ENCODE measurements around the gene INTS1. TPM values are rescaled to one million over a fixed set of nuclear protein-coding genes. Genes with fewer than 3 reads are reported as not detected.

The INTS1 gene
- total RNA-seq, 2 experiments from 2014 or later = 91.0 to 91.5 TPM

DNA sequence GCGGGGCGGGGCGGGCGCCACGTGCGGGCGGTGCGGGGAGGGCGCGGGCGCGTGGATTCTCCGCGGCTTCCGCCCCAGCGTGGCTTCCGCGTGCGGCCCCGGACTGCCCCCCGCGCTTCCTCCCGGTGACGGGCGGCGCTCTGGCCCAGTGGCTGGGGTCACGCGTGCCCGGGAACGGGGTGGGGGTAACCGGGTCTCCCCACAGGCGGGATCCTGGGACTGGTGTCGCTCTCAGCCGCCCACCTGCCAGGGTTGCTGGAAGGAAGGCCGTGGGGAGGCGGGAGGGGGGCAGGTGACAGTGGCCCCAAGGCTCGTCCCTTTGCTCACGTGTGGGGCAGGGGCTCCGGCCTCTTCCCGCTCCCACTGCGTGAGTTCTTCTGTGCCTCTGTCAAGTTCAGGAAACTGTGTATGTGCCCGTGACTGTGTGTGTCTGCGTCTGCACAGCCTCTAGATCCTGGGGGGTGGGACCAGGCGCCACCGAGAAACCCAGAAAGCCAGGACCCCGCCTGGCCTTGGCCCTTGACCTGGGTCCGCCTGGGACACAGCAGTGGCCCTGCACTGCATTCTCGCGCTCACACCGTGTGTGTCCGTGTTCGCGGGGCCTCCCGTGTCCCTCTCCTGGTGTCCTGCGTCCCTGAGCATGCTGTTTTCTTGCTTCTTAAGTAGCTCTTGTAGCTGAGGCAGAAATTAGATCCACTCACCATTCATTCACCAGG, 27.2 kb upstream of the INTS1 start:
- Mint-ChIP-seq H3K27ac (peak overlapping the region; percentile 100), H3K9me3 (no peaks in the 10 kb centered on the region), H3K4me3 (peak overlapping the region; percentile 95), H3K27me3 (peaks cover 10% of the 10 kb centered on the region), H3K36me3 (ENCODE audit: low read depth) (peaks cover 29% of the 10 kb centered on the region), H3K4me1 (ENCODE audit: low read depth) (peaks cover 29% of the 10 kb centered on the region)
- Histone ChIP-seq H3K27ac (ENCODE audit: low read depth in 1 of 2, low read length in 2 of 2) (peak overlapping the region; percentile 88 to 95), H3K4me3 (ENCODE audit: low read length) (peak overlapping the region; percentile 75), H3K36me3 (ENCODE audit: insufficient read depth, low read length) (peaks cover 15% of the 10 kb centered on the region), H3K27me3 (ENCODE audit: control insufficient read depth in 1 of 2, insufficient read depth in 2 of 2, low read length in 2 of 2) (no peaks in the 10 kb centered on the region), H3K4me1 (ENCODE audit: insufficient read depth, low read length) (peaks cover 44% of the 10 kb centered on the region), H3K9me3 (ENCODE audit: control insufficient read depth in 1 of 2, insufficient read depth in 1 of 2, low read length in 2 of 2) (no peaks in the 10 kb centered on the region)
- POLR2A ChIA-PET = interaction anchor here (0.6 to 1.5 kb wide), 5 partner anchors 12 to 823 kb away, joined by 3 to 6 read pairs (median 4); no protein-coding TSS in a partner anchor
- intact Hi-C loops (cut with DNase I, micrococcal nuclease) = loop anchor here (1.0 to 5.0 kb wide), 2 partner anchors 39 to 41 kb away; partner anchors contain the start of gene PSMG3 (in 2 of the 2)
- TF ChIP-seq, protein P1, sequence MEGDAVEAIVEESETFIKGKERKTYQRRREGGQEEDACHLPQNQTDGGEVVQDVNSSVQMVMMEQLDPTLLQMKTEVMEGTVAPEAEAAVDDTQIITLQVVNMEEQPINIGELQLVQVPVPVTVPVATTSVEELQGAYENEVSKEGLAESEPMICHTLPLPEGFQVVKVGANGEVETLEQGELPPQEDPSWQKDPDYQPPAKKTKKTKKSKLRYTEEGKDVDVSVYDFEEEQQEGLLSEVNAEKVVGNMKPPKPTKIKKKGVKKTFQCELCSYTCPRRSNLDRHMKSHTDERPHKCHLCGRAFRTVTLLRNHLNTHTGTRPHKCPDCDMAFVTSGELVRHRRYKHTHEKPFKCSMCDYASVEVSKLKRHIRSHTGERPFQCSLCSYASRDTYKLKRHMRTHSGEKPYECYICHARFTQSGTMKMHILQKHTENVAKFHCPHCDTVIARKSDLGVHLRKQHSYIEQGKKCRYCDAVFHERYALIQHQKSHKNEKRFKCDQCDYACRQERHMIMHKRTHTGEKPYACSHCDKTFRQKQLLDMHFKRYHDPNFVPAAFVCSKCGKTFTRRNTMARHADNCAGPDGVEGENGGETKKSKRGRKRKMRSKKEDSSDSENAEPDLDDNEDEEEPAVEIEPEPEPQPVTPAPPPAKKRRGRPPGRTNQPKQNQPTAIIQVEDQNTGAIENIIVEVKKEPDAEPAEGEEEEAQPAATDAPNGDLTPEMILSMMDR (IDR thresholded peaks at IDR 0.05) = no peak
- peak; percentile 24 to 72 (median 43) for DNase-seq
- CTCF ChIA-PET = interaction anchor here (2.1 kb wide), 1 partner anchor 25 kb away, joined by 12 read pairs; the partner anchor contains the start of gene TMEM184A
- peak; percentile 46 for ATAC-seq (ENCODE audit: poor library complexity)

- ATAC-seq (ENCODE audit: poor library complexity) (peak; percentile 30), DNase-seq (peak in 4 of 14 experiments; percentile 41 to 83 (median 70))
- Mint-ChIP-seq H3K9me3 (no peaks in the 10 kb centered on the region), H3K27ac (no peak overlapping the region), H3K36me3 (ENCODE audit: low read depth) (peaks cover 26% of the 10 kb centered on the region), H3K4me3 (no peak overlapping the region), H3K4me1 (ENCODE audit: low read depth) (peaks cover 28% of the 10 kb centered on the region), H3K27me3 (peaks cover 10% of the 10 kb centered on the region)
- Histone ChIP-seq H3K27me3 (ENCODE audit: control insufficient read depth in 1 of 2, insufficient read depth in 2 of 2, low read length in 2 of 2) (no peaks in the 10 kb centered on the region), H3K36me3 (ENCODE audit: insufficient read depth, low read length) (peaks cover 12% of the 10 kb centered on the region), H3K9me3 (ENCODE audit: control insufficient read depth in 1 of 2, insufficient read depth in 1 of 2, low read length in 2 of 2) (no peaks in the 10 kb centered on the region), H3K4me3 (ENCODE audit: low read length) (no peak overlapping the region), H3K4me1 (ENCODE audit: insufficient read depth, low read length) (peaks cover 44% of the 10 kb centered on the region), H3K27ac (ENCODE audit: low read depth in 1 of 2, low read length in 2 of 2) (no peak overlapping the region)
- intact Hi-C loops (cut with DNase I, micrococcal nuclease) = loop anchor here (1.0 to 5.0 kb wide), 2 partner anchors 39 to 41 kb away; partner anchors contain the start of gene PSMG3 (in 2 of the 2)
- ChIA-PET CTCF (no interaction called here), POLR2A (interaction anchor here (1.4 kb wide), 1 partner anchor 18 kb away, joined by 6 read pairs; no protein-coding TSS in a partner anchor)
- TF ChIP-seq, protein P1 (IDR thresholded peaks at IDR 0.05) = no peak
These were observed 26.7 kb upstream of the INTS1 start for GRCh38 chr7:1530946-1531262.

GRCh38 chr7:1529383-1530116, 25.4 kb upstream of the INTS1 start:
- Histone ChIP-seq H3K27ac (ENCODE audit: low read depth in 1 of 2, low read length in 2 of 2) (no peak overlapping the region), H3K36me3 (ENCODE audit: insufficient read depth, low read length) (peaks cover 3% of the 10 kb centered on the region), H3K27me3 (ENCODE audit: control insufficient read depth in 1 of 2, insufficient read depth in 2 of 2, low read length in 2 of 2) (no peaks in the 10 kb centered on the region), H3K4me1 (ENCODE audit: insufficient read depth, low read length) (peaks cover 38% of the 10 kb centered on the region), H3K4me3 (ENCODE audit: low read length) (no peak overlapping the region), H3K9me3 (ENCODE audit: control insufficient read depth in 1 of 2, insufficient read depth in 1 of 2, low read length in 2 of 2) (no peaks in the 10 kb centered on the region)
- H3K36me3 Mint-ChIP-seq (ENCODE audit: low read depth) = peaks cover 22% of the 10 kb centered on the region
- peak in 1 of 14 experiments; percentile 45 for DNase-seq
- POLR2A ChIA-PET = interaction anchor here (1.3 to 1.5 kb wide), 3 partner anchors 11 to 41 kb away, joined by 3 to 6 read pairs (median 4); no protein-coding TSS in a partner anchor
- intact Hi-C loops (cut with DNase I, micrococcal nuclease) = loop anchor here (2.0 to 5.0 kb wide), 2 partner anchors 17 to 43 kb away; partner anchors contain the start of gene PSMG3 (in 1 of the 2)
- no peak for ATAC-seq (ENCODE audit: poor library complexity)
- TF ChIP-seq, protein P1 (IDR thresholded peaks at IDR 0.05) = no peak
- H3K4me1 Mint-ChIP-seq (ENCODE audit: low read depth) = peaks cover 28% of the 10 kb centered on the region
- CTCF ChIA-PET = no interaction called here
- H3K27me3 Mint-ChIP-seq = peaks cover 10% of the 10 kb centered on the region
- H3K4me3 Mint-ChIP-seq = peak overlapping the region; percentile 82
- H3K27ac Mint-ChIP-seq = peak overlapping the region; percentile 87
- no peaks in the 10 kb centered on the region for H3K9me3 Mint-ChIP-seq
